HepG2 (cell line): ENCODE data around the gene FKBP10.
"Not testable (repeated sequence)": the region's sequence is repeated elsewhere in the genome, so short reads cannot be mapped to it uniquely, and the experiment has no call there.

ENCODE experiments used
- CTCF ChIP-seq: sonication (generic); formaldehyde crosslinking; IDR thresholded peaks from 2 replicates; pipeline ENCODE4 v1.5.0; 2020; ENCODE audit warnings: mild to moderate bottlenecking, missing genetic modification reagents, moderate library complexity
- EZH2 ChIP-seq: conservative IDR thresholded peaks from 2 replicates; pipeline ENCODE4 v1.6.1; 2012; ENCODE audit warnings: mild to moderate bottlenecking, low read depth, low read length, moderate library complexity
- FOXA1 ChIP-seq, 2 experiments: fragments of 450-650 bp in 1 of 2; sonication (generic) in 1 of 2; formaldehyde crosslinking in 1 of 2; IDR thresholded peaks; 2 replicates each; pipeline versions ENCODE4 v1.4.0 to v1.6.1; 2016 to 2020; ENCODE audit warnings: missing genetic modification reagents in 1 of 2
- KLF6 ChIP-seq: IDR thresholded peaks from 2 replicates; pipeline ENCODE4 v1.8.0; 2016; ENCODE audit warnings: missing biosample characterization, missing genetic modification reagents
- RAD21 ChIP-seq: fragments of 450-650 bp; formaldehyde crosslinking; IDR thresholded peaks from 2 replicates; pipeline ENCODE4 v1.5.0; 2020; ENCODE audit warnings: mild to moderate bottlenecking
- STAT5B ChIP-seq: sonication (generic); formaldehyde crosslinking; IDR thresholded peaks from 2 replicates; pipeline ENCODE4 v1.4.0; 2020; ENCODE audit warnings: missing genetic modification reagents
- TBP ChIP-seq: sonication (generic); formaldehyde crosslinking; IDR thresholded peaks from 2 replicates; pipeline ENCODE4 v1.5.0; 2020; ENCODE audit warnings: missing genetic modification reagents
- ZBTB34 ChIP-seq: sonication (generic); formaldehyde crosslinking; IDR thresholded peaks from 2 replicates; pipeline ENCODE4 v1.8.0; 2022; ENCODE audit warnings: mild to moderate bottlenecking, missing genetic modification reagents
- ZBTB4 ChIP-seq: sonication (generic); formaldehyde crosslinking; IDR thresholded peaks from 2 replicates; pipeline ENCODE4 v1.4.0; 2020; ENCODE audit warnings: missing genetic modification reagents, mild to moderate bottlenecking, borderline replicate concordance
- ZBTB8A ChIP-seq: sonication (generic); formaldehyde crosslinking; IDR thresholded peaks from 2 replicates; pipeline ENCODE4 v1.4.0; 2020; ENCODE audit warnings: mild to moderate bottlenecking, low read depth, missing genetic modification reagents, borderline replicate concordance
- ZNF292 ChIP-seq: sonication (generic); formaldehyde crosslinking; IDR thresholded peaks from 2 replicates; pipeline ENCODE4 v1.8.1; 2022; ENCODE audit warnings: mild to moderate bottlenecking, low read depth, missing genetic modification reagents, borderline replicate concordance

GRCh38 chr17:41839448-41839847 is 26.6 kb downstream of the FKBP10 start:
- not testable (repeated sequence) for TF ChIP-seq ZBTB4 (CRISPR knock-in tag); TBP (CRISPR knock-in tag); FOXA1 (IDR thresholded peaks at IDR 0.05); FOXA1 (CRISPR knock-in tag; IDR thresholded peaks at IDR 0.05); CTCF; ZBTB34 (CRISPR knock-in tag); KLF6 (CRISPR knock-in tag); STAT5B (CRISPR knock-in tag); ZNF292 (CRISPR knock-in tag); RAD21 (CRISPR knock-in tag); ZBTB8A; EZH2
